Measurements from ENCODE around the gene ANKRD40.

The ANKRD40 gene

DNA sequence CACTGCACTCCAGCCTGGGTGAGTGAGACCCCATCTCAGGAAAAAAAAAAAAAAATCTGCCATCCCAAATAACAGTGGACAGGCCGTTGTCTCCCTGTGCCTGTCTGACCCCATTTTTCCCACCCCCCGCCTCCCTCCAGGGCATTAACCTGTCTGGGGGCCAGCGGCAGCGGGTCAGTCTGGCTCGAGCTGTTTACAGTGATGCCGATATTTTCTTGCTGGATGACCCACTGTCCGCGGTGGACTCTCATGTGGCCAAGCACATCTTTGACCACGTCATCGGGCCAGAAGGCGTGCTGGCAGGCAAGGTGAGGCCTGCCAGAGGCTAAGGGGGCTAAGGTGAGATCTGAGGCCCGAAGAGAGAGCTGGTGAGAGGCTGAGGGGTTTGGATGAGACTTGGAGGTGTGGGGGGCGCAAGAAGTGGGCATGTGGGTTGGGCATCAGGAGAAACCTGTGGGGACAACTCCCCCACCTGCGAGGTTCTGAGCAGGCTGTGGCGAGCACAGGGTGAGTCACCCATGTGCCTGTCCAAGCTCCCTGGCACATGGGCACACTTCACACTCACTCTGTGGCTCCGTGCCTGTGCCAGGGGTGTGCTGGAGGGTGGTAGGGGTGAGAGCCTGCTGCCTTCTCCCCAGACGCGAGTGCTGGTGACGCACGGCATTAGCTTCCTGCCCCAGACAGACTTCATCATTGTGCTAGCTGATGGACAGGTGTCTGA lies 34.7 kb downstream of the ANKRD40 start:
- H3K79me2 ChIP-seq (ENCODE audit: low read length), result no peaks in the 10 kb centered on the region
- H3K4me3 ChIP-seq (ENCODE audit: low read length), result no peak overlapping the region
- no peaks in the 10 kb centered on the region for H3K36me3 ChIP-seq (replicated peaks; ENCODE audit: insufficient read depth, low read length)
- DNase-seq, result no peak
- no peaks in the 10 kb centered on the region for H3K27me3 ChIP-seq (replicated peaks; ENCODE audit: insufficient read depth, low read length)
- no peak overlapping the region for H2AFZ ChIP-seq (ENCODE audit: low read length)
- no peaks in the 10 kb centered on the region for H3F3A ChIP-seq (ENCODE audit: insufficient read depth, low read length)
- H3K9ac ChIP-seq (ENCODE audit: low read length), result no peak overlapping the region
- TF ChIP-seq, protein P1, sequence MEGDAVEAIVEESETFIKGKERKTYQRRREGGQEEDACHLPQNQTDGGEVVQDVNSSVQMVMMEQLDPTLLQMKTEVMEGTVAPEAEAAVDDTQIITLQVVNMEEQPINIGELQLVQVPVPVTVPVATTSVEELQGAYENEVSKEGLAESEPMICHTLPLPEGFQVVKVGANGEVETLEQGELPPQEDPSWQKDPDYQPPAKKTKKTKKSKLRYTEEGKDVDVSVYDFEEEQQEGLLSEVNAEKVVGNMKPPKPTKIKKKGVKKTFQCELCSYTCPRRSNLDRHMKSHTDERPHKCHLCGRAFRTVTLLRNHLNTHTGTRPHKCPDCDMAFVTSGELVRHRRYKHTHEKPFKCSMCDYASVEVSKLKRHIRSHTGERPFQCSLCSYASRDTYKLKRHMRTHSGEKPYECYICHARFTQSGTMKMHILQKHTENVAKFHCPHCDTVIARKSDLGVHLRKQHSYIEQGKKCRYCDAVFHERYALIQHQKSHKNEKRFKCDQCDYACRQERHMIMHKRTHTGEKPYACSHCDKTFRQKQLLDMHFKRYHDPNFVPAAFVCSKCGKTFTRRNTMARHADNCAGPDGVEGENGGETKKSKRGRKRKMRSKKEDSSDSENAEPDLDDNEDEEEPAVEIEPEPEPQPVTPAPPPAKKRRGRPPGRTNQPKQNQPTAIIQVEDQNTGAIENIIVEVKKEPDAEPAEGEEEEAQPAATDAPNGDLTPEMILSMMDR (IDR thresholded peaks at IDR 0.05; ENCODE audit: low read length), result no peak
- TF ChIP-seq EZH2phosphoT487 (IDR thresholded peaks at IDR 0.05; ENCODE audit: low read length), result no peak
- no peak for TF ChIP-seq EZH2 (optimal IDR thresholded peaks at IDR 0.05; ENCODE audit: low read depth, low read length)
- H3K4me2 ChIP-seq (ENCODE audit: low read depth, low read length), result no peak overlapping the region
- no peaks in the 10 kb centered on the region for H3K4me1 ChIP-seq (ENCODE audit: low read length)
- no peaks in the 10 kb centered on the region for H4K20me1 ChIP-seq (ENCODE audit: insufficient read depth, low read length)
- no peaks in the 10 kb centered on the region for H3K9me2 ChIP-seq (replicated peaks; ENCODE audit: insufficient read depth, low read length)
- H3K9me3 ChIP-seq (replicated peaks; ENCODE audit: insufficient read depth, low read length), result no peaks in the 10 kb centered on the region
- H3K27ac ChIP-seq (ENCODE audit: low read length), result no peak overlapping the region

GRCh38 chr17:50672071-50672470 lies 35.6 kb downstream of the ANKRD40 start:
- Histone ChIP-seq H3K4me3 (ENCODE audit: low read length) (no peak overlapping the region), H3K79me2 (ENCODE audit: low read length) (no peaks in the 10 kb centered on the region), H3K9me2 (replicated peaks; ENCODE audit: insufficient read depth, low read length) (no peaks in the 10 kb centered on the region), H3K27ac (ENCODE audit: low read length) (no peak overlapping the region), H3K9ac (ENCODE audit: low read length) (no peak overlapping the region), H3K4me1 (ENCODE audit: low read length) (no peaks in the 10 kb centered on the region), H3K27me3 (replicated peaks; ENCODE audit: insufficient read depth, low read length) (no peaks in the 10 kb centered on the region), H3F3A (ENCODE audit: insufficient read depth, low read length) (no peaks in the 10 kb centered on the region), H3K4me2 (ENCODE audit: low read depth, low read length) (no peak overlapping the region), H2AFZ (ENCODE audit: low read length) (no peak overlapping the region), H3K36me3 (replicated peaks; ENCODE audit: insufficient read depth, low read length) (no peaks in the 10 kb centered on the region), H3K9me3 (replicated peaks; ENCODE audit: insufficient read depth, low read length) (no peaks in the 10 kb centered on the region), H4K20me1 (ENCODE audit: insufficient read depth, low read length) (no peaks in the 10 kb centered on the region)
- TF ChIP-seq EZH2phosphoT487 (IDR thresholded peaks at IDR 0.05; ENCODE audit: low read length) (no peak), EZH2 (optimal IDR thresholded peaks at IDR 0.05; ENCODE audit: low read depth, low read length) (no peak)
- TF ChIP-seq, protein P1 (IDR thresholded peaks at IDR 0.05; ENCODE audit: low read length), result no peak
- no peak for DNase-seq

DNA sequence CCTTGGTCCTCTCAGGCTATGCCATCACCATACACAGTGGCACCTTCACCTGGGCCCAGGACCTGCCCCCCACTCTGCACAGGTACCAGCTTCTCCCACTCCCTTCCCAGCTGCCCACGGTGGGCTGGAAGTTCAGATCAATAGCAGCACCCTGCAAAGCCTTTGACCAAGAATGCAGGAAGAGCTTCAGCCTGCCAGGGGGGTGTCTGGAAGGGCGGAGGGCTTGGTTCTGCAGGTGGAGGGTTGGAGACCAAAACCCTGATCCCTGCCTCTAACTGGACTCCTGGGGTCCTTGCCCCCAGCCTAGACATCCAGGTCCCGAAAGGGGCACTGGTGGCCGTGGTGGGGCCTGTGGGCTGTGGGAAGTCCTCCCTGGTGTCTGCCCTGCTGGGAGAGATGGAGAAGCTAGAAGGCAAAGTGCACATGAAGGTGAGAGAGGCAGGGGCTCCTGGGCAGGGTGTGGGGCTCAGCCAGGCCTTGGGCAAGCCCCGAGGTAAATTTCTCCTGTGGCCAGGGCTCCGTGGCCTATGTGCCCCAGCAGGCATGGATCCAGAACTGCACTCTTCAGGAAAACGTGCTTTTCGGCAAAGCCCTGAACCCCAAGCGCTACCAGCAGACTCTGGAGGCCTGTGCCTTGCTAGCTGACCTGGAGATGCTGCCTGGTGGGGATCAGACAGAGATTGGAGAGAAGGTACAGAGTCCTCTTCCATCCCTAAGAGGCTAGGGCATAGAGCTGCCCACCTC lies 38.7 kb downstream of the ANKRD40 start:
- H3K27ac ChIP-seq (ENCODE audit: low read length), result no peak overlapping the region
- H3K4me3 ChIP-seq (ENCODE audit: low read length), result no peak overlapping the region
- no peaks in the 10 kb centered on the region for H3K79me2 ChIP-seq (ENCODE audit: low read length)
- TF ChIP-seq EZH2phosphoT487 (IDR thresholded peaks at IDR 0.05; ENCODE audit: low read length) (no peak), EZH2 (optimal IDR thresholded peaks at IDR 0.05; ENCODE audit: low read depth, low read length) (no peak)
- TF ChIP-seq, protein P1 (IDR thresholded peaks at IDR 0.05; ENCODE audit: low read length), result no peak
- H3K36me3 ChIP-seq (replicated peaks; ENCODE audit: insufficient read depth, low read length), result no peaks in the 10 kb centered on the region
- H2AFZ ChIP-seq (ENCODE audit: low read length), result no peak overlapping the region
- no peaks in the 10 kb centered on the region for H3K9me3 ChIP-seq (replicated peaks; ENCODE audit: insufficient read depth, low read length)
- no peaks in the 10 kb centered on the region for H3K27me3 ChIP-seq (replicated peaks; ENCODE audit: insufficient read depth, low read length)
- no peak for DNase-seq
- H3K9me2 ChIP-seq (replicated peaks; ENCODE audit: insufficient read depth, low read length), result no peaks in the 10 kb centered on the region
- no peaks in the 10 kb centered on the region for H3K4me1 ChIP-seq (ENCODE audit: low read length)
- no peak overlapping the region for H3K4me2 ChIP-seq (ENCODE audit: low read depth, low read length)
- no peak overlapping the region for H3K9ac ChIP-seq (ENCODE audit: low read length)
- no peaks in the 10 kb centered on the region for H3F3A ChIP-seq (ENCODE audit: insufficient read depth, low read length)
- no peaks in the 10 kb centered on the region for H4K20me1 ChIP-seq (ENCODE audit: insufficient read depth, low read length)

Data from MM.1S (cell line).